GM12878 (cell line): ENCODE data around the gene PCSK1. TPM values are rescaled to one million over a fixed set of nuclear protein-coding genes. Genes with fewer than 3 reads are reported as not detected.

ENCODE experiments used
- ATAC-seq: fragments of 200-7000 bp; cut with Tn5 transposase; 3 replicates; pipeline ENCODE4 v1.9.1; 2020; ENCODE audit warnings: mild to moderate bottlenecking, moderate library complexity
- BruUV-seq: library from RNA; stranded (reverse); fragments of 400-500 nt; replicated peaks from 2 replicates; lab custom pipeline; 2021; lab: Mats Ljungman, UMichigan
- CTCF ChIA-PET: fragments of 300-600 bp; sonication (Branson Sonifier 250); formaldehyde crosslinking; extraction: SDS; loops from one replicate; lab custom pipeline; 2021; ENCODE audit warnings: inconsistent platforms; lab: Yijun Ruan, JAX
- POLR2A ChIA-PET: fragments of 350-600 bp; formaldehyde crosslinking; extraction: SDS; loops from one replicate; lab custom pipeline; 2021; ENCODE audit warnings: inconsistent platforms; lab: Charles Lee
- RAD21 ChIA-PET: fragments of 300-600 bp; sonication (Branson Sonifier 250); formaldehyde crosslinking; loops from one replicate; lab custom pipeline; 2023; ENCODE audit warnings: antibody characterized with exemption; ENCODE audit not compliant: unreplicated experiment; lab: Charles Lee
- SMC1A ChIA-PET: fragments of 300-600 bp; sonication (Branson Sonifier 250); formaldehyde crosslinking; loops from one replicate; lab custom pipeline; 2023; ENCODE audit not compliant: unreplicated experiment, uncharacterized antibody; lab: Charles Lee
- DNase-seq: peaks from one replicate; pipeline ENCODE4 v3.0.0-alpha.2; 2011; ENCODE audit warnings: low read depth, low spot score
- FAIRE-seq: peaks from 3 replicates; lab custom pipeline; 2011; peaks lifted over from hg19 to GRCh38; lab: Jason Lieb, UNC
- H2AFZ ChIP-seq: 2 replicates; pipeline ENCODE4 v1.6.0; 2011; ENCODE audit warnings: low read depth, low read length, control low read depth; ENCODE audit not compliant: control insufficient read depth
- H3K27ac ChIP-seq: 2 replicates; pipeline ENCODE4 v1.5.1; 2011; ENCODE audit warnings: control low read depth; ENCODE audit not compliant: control insufficient read depth, insufficient read depth
- H3K27me3 ChIP-seq, 2 experiments: replicated peaks in 1 of 2; 2 replicates each; pipeline versions ENCODE4 v1.6.0 to v1.6.1; 2011; ENCODE audit warnings: low read length in 1 of 2; ENCODE audit not compliant: control insufficient read depth in 2 of 2, insufficient read depth in 2 of 2
- H3K36me3 ChIP-seq, 2 experiments: 2 replicates each; pipeline ENCODE4 v1.5.1; 2011; ENCODE audit warnings: low read length in 1 of 2; ENCODE audit not compliant: control insufficient read depth in 2 of 2, insufficient read depth in 2 of 2
- H3K4me1 ChIP-seq: 2 replicates; pipeline ENCODE4 v1.6.1; 2011; ENCODE audit warnings: mild to moderate bottlenecking, low read length, moderate library complexity, mixed read lengths; ENCODE audit not compliant: control insufficient read depth, insufficient read depth
- H3K4me2 ChIP-seq: 2 replicates; pipeline ENCODE4 v1.6.0; 2011; ENCODE audit warnings: control low read depth; ENCODE audit not compliant: control insufficient read depth, insufficient read depth
- H3K4me3 ChIP-seq: fragments of 200-600 bp; sonication (generic); 2 replicates; pipeline ENCODE4 v1.5.1; 2016
- H3K79me2 ChIP-seq: 2 replicates; pipeline ENCODE4 v1.6.0; 2011; ENCODE audit warnings: low read length; ENCODE audit not compliant: control insufficient read depth, insufficient read depth
- H3K9ac ChIP-seq: 2 replicates; pipeline ENCODE4 v1.8.0; 2011; ENCODE audit warnings: low read length, control low read depth, mixed read lengths; ENCODE audit not compliant: control insufficient read depth, insufficient read depth
- H3K9me3 ChIP-seq: replicated peaks from 3 replicates; pipeline ENCODE4 v1.5.1; 2011; ENCODE audit warnings: mild to moderate bottlenecking, low read length; ENCODE audit not compliant: control insufficient read depth, insufficient read depth
- H4K20me1 ChIP-seq: 2 replicates; pipeline ENCODE4 v1.6.0; 2011; ENCODE audit not compliant: control insufficient read depth, insufficient read depth
- BMI1 ChIP-seq: fragments of 450-650 bp; IDR thresholded peaks from 2 replicates; pipeline ENCODE4 v1.6.1; 2016; ENCODE audit warnings: mild to moderate bottlenecking, moderate library complexity, borderline replicate concordance
- FOXK2 ChIP-seq: fragments of 450-650 bp; IDR thresholded peaks from 2 replicates; pipeline ENCODE4 v1.6.1; 2017; ENCODE audit warnings: mild to moderate bottlenecking, moderate library complexity
- IRF5 ChIP-seq: fragments of 450-650 bp; IDR thresholded peaks from 2 replicates; pipeline ENCODE4 v1.6.1; 2017; ENCODE audit warnings: borderline replicate concordance
- ZNF24 ChIP-seq: fragments of 450-650 bp; IDR thresholded peaks from 2 replicates; pipeline ENCODE4 v1.6.1; 2017; ENCODE audit warnings: antibody characterized with exemption, mild to moderate bottlenecking
- ZNF384 ChIP-seq: IDR thresholded peaks from 2 replicates; pipeline ENCODE4 v1.6.1; 2012; ENCODE audit warnings: low read depth, mild to moderate bottlenecking, low read length, improper control_type of control experiment, borderline replicate concordance
- ZNF592 ChIP-seq: fragments of 450-650 bp; IDR thresholded peaks from 2 replicates; pipeline ENCODE4 v1.6.1; 2017; ENCODE audit warnings: mild to moderate bottlenecking, moderate library complexity
- WGBS: methylation state at CpG from one replicate; pipeline ENCODE4 v1.1.6; 2016; ENCODE audit warnings: low lambda C conversion rate; ENCODE audit not compliant: insufficient replicate concordance, insufficient coverage; ENCODE audit errors: missing lambda C conversion rate; 5-methylcytosine and 5-hydroxymethylcytosine counted together
- in situ Hi-C: fragments of 300-500 bp; cut with MboI; formaldehyde crosslinking; loops from 9 replicates; pipeline ENCODE4 v1.14.3; 2018; ENCODE audit warnings: mixed read lengths
- intact Hi-C: fragments of 100-400 bp; cut with micrococcal nuclease; formaldehyde crosslinking; loops from one replicate; pipeline ENCODE4 v1.14.2; 2022; ENCODE audit not compliant: unreplicated experiment
- polyA plus RNA-seq, 11 experiments: library from polyadenylated mRNA; depleted of rRNA in 4 of 11; unstranded in 6 of 11; stranded (reverse) in 5 of 11; fragments of >200 nt; fragmentation: Nextera tagmentation in 4 of 11; fragmentation: Illumina TruSeq in 1 of 11; extraction: Ambion mirVana in 4 of 11; extraction: Trizol in 1 of 11; gene quantifications; 1 replicate in 1 of 11; 2 replicates in 10 of 11; pipeline versions ENCODE4 v1.2.1 to v1.2.3, GENCODE V29; 2011 to 2016; ENCODE audit warnings: inconsistent platforms in 2 of 11, missing spikeins in 2 of 11, low read depth in 1 of 11
- total RNA-seq, 4 experiments: library from RNA; depleted of rRNA in 3 of 4; stranded (reverse); fragments of >200 nt in 3 of 4; fragmentation: Illumina TruSeq in 1 of 4; extraction: Trizol in 1 of 4; gene quantifications; 2 replicates each; pipeline versions ENCODE4 v1.2.1 to v1.2.3, GENCODE V29; 2013 to 2021

The PCSK1 gene
- total and polyA plus RNA-seq, 10 of the 15 experiments (the other 5 are each of a cell fraction or from before 2014, with no cell fraction given), result 0.03 to 0.24 (median 0.07) TPM; not detected in 4

- no peak overlapping the region for H3K9ac ChIP-seq
- DNase-seq (no peak), ATAC-seq (peak; percentile 83), FAIRE-seq (no peak)
- ChIA-PET RAD21 (interaction anchor here (2.6 kb wide), 1 partner anchor 8 kb away, joined by 11 read pairs; no protein-coding TSS in a partner anchor), POLR2A (interaction anchor here (0.5 kb wide), 1 partner anchor 8 kb away, joined by 3 read pairs; no protein-coding TSS in a partner anchor), SMC1A (interaction anchor here (0.9 to 1.0 kb wide), 2 partner anchors 20 to 87 kb away, joined by 3 read pairs; no protein-coding TSS in a partner anchor), CTCF (interaction anchor here (0.9 to 1.2 kb wide), 5 partner anchors 8 to 87 kb away, joined by 3 to 5 read pairs (median 4); no protein-coding TSS in a partner anchor)
- BruUV-seq, result no TSS peak
- in situ Hi-C loops, result no loop called here
- H3K4me2 ChIP-seq, result peak overlapping the region; percentile 47
- no peaks in the 10 kb centered on the region for H3K79me2 ChIP-seq
- H3K36me3 ChIP-seq, result no peaks in the 10 kb centered on the region
- H3K27ac ChIP-seq, result no peak overlapping the region
- WGBS, result 24% methylated on average over 41 of the region's 41 CpGs
- H3K4me3 ChIP-seq, result no peak overlapping the region
- intact Hi-C loops, result loop anchor here (10.0 kb wide), 1 partner anchor 508 kb away; no protein-coding TSS in a partner anchor
- H4K20me1 ChIP-seq, result no peaks in the 10 kb centered on the region
- H3K4me1 ChIP-seq, result peaks cover 5% of the 10 kb centered on the region; the same call in 1 of the 2 replicates
- peaks cover 0 to 10% of the 10 kb centered on the region in 2 experiments; a peak in 2 of 4 replicates for H3K27me3 ChIP-seq
- no peak overlapping the region for H2AFZ ChIP-seq
- no peaks in the 10 kb centered on the region; the same call in 2 of the 3 replicates for H3K9me3 ChIP-seq
- TF ChIP-seq IRF5, result no peak
- no peak for TF ChIP-seq ZNF384
- TF ChIP-seq ZNF24, result no peak
- TF ChIP-seq ZNF592, result no peak
- TF ChIP-seq BMI1, result no peak
- no peak for TF ChIP-seq FOXK2
Measured at GRCh38 chr5:96432216-96433065, 607 bp downstream of the PCSK1 start.
